DMS53 (cell line): ENCODE measurements around the gene SETX.

Experiments
- DNase-seq: peaks from one replicate; lab custom pipeline; 2025; lab: John Stamatoyannopoulos, UW

The SETX gene

GRCh38 chr9:132239999-132240840 lies 114.6 kb downstream of the SETX start:
- peak; percentile 32 for DNase-seq

GRCh38 chr9:132239518-132239917 lies 115.3 kb downstream of the SETX start:
- no peak for DNase-seq

- peak; percentile 47 for DNase-seq
Measured at GRCh38 chr9:132238992-132239391, 115.8 kb downstream of the SETX start.

- no peak for DNase-seq
Measured at GRCh38 chr9:132238026-132238972, 116.5 kb downstream of the SETX start.

- DNase-seq, result peak; percentile 39
Measured at GRCh38 chr9:132237481-132237880, 117.3 kb downstream of the SETX start.

GRCh38 chr9:132236662-132237311 lies 118.0 kb downstream of the SETX start:
- no peak for DNase-seq

- DNase-seq, result peak; percentile 89
Measured at GRCh38 chr9:132235894-132236661, 118.7 kb downstream of the SETX start.

- no peak for DNase-seq
Measured at GRCh38 chr9:132235125-132235524, 119.7 kb downstream of the SETX start.

- DNase-seq, result no peak
Measured at GRCh38 chr9:132234535-132234934, 120.3 kb downstream of the SETX start.

- no peak for DNase-seq
Measured at GRCh38 chr9:132233138-132233537, 121.6 kb downstream of the SETX start.

- DNase-seq, result no peak
Measured at GRCh38 chr9:132232522-132232921, 122.3 kb downstream of the SETX start.

- no peak for DNase-seq
Measured at GRCh38 chr9:132231019-132231701, 123.6 kb downstream of the SETX start.

- no peak for DNase-seq
Measured at GRCh38 chr9:132230605-132231004, 124.2 kb downstream of the SETX start.

- no peak for DNase-seq
Measured at GRCh38 chr9:132228062-132228461, 126.7 kb downstream of the SETX start.

- DNase-seq, result no peak
Measured at GRCh38 chr9:132226571-132227430, 128.0 kb downstream of the SETX start.

GRCh38 chr9:132224645-132225044 lies 130.1 kb downstream of the SETX start:
- DNase-seq, result no peak

- DNase-seq, result no peak
Measured at GRCh38 chr9:132221941-132222340, 132.8 kb downstream of the SETX start.

- DNase-seq, result no peak
Measured at GRCh38 chr9:132218208-132218607, 136.6 kb downstream of the SETX start.

GRCh38 chr9:132216861-132217619 lies 137.7 kb downstream of the SETX start:
- DNase-seq, result no peak
